Hepatocyte (in vitro differentiated cells): ENCODE measurements around the gene MPG. TPM values are rescaled to one million over a fixed set of nuclear protein-coding genes. Genes with fewer than 3 reads are reported as not detected.
"Not testable (repeated sequence)": the region's sequence is repeated elsewhere in the genome, so short reads cannot be mapped to it uniquely, and the experiment has no call there.

Experiments used
- DNase-seq: peaks from one replicate; pipeline ENCODE4 v3.0.0-alpha.2; 2016; ENCODE audit warnings: low spot score
- H2AFZ ChIP-seq: fragments of 200-600 bp; sonication (generic); 2 replicates; pipeline ENCODE4 v1.6.0; 2016; ENCODE audit warnings: antibody characterized with exemption, mild to moderate bottlenecking
- H3K27ac ChIP-seq: fragments of 200-600 bp; sonication (generic); 2 replicates; pipeline ENCODE4 v1.5.1; 2016; ENCODE audit warnings: mild to moderate bottlenecking
- H3K27me3 ChIP-seq: fragments of 200-600 bp; sonication (generic); 2 replicates; pipeline ENCODE4 v1.6.1; 2016
- H3K36me3 ChIP-seq: fragments of 200-600 bp; sonication (generic); replicated peaks from 2 replicates; pipeline ENCODE4 v1.5.1; 2016; ENCODE audit warnings: low read depth; ENCODE audit not compliant: insufficient read depth
- H3K4me1 ChIP-seq: fragments of 200-600 bp; sonication (generic); 2 replicates; pipeline ENCODE4 v1.5.1; 2016; ENCODE audit warnings: mild to moderate bottlenecking, moderate library complexity; ENCODE audit not compliant: insufficient read depth
- H3K4me2 ChIP-seq: fragments of 200-600 bp; sonication (generic); 2 replicates; pipeline ENCODE4 v1.6.0; 2016
- H3K4me3 ChIP-seq: fragments of 200-600 bp; sonication (generic); 2 replicates; pipeline ENCODE4 v1.5.1; 2016; ENCODE audit warnings: mild to moderate bottlenecking
- H3K79me2 ChIP-seq: fragments of 200-600 bp; sonication (generic); 2 replicates; pipeline ENCODE4 v1.6.0; 2017; ENCODE audit warnings: mild to moderate bottlenecking
- H3K9me2 ChIP-seq: fragments of 200-600 bp; sonication (generic); replicated peaks from 2 replicates; pipeline ENCODE4 v1.6.0; 2017; ENCODE audit warnings: mild to moderate bottlenecking; ENCODE audit not compliant: insufficient read depth
- H3K9me3 ChIP-seq: fragments of 200-600 bp; sonication (generic); 2 replicates; pipeline ENCODE4 v1.5.1; 2016; ENCODE audit warnings: low read depth, mild to moderate bottlenecking
- H4K20me1 ChIP-seq: fragments of 200-600 bp; sonication (generic); 2 replicates; pipeline ENCODE4 v1.6.0; 2016; ENCODE audit warnings: mild to moderate bottlenecking; ENCODE audit not compliant: insufficient read depth, poor library complexity, severe bottlenecking
- CTCF ChIP-seq: fragments of 200-600 bp; sonication (generic); IDR thresholded peaks from 2 replicates; pipeline ENCODE4 v1.5.1; 2016; ENCODE audit warnings: antibody characterized with exemption, mild to moderate bottlenecking; ENCODE audit not compliant: poor library complexity
- EZH2 ChIP-seq: fragments of 200-600 bp; sonication (generic); IDR thresholded peaks from 2 replicates; pipeline ENCODE4 v1.6.1; 2016; ENCODE audit warnings: antibody characterized with exemption, mild to moderate bottlenecking, borderline replicate concordance
- EZH2phosphoT487 ChIP-seq: fragments of 200-600 bp; sonication (generic); IDR thresholded peaks from one replicate; pipeline ENCODE4 v1.6.1; 2018; ENCODE audit warnings: antibody characterized with exemption, mild to moderate bottlenecking, low read depth, moderate library complexity; ENCODE audit not compliant: unreplicated experiment, severe bottlenecking
- WGBS: methylation state at CpG from one replicate; pipeline ENCODE4 v1.1.6; 2016; ENCODE audit warnings: low lambda C conversion rate; ENCODE audit errors: missing lambda C conversion rate; 5-methylcytosine and 5-hydroxymethylcytosine counted together
- polyA plus RNA-seq: library from polyadenylated mRNA; unstranded; fragments of >200 nt; fragmentation: Nextera tagmentation; extraction: Ambion mirVana; gene quantifications from 2 replicates; pipeline ENCODE4 v1.2.1, GENCODE V29; 2016
- total RNA-seq: library from RNA; depleted of rRNA; stranded (reverse); fragments of >200 nt; gene quantifications from 2 replicates; pipeline ENCODE4 v1.2.3, GENCODE V29; 2014

MPG gene
- total and polyA plus RNA-seq, 2 experiments from 2014 or later: 67.4 to 83.9 TPM

- no peak overlapping the region for H3K4me2 ChIP-seq
- H3K4me3 ChIP-seq: no peak overlapping the region
- no peak overlapping the region for H3K27ac ChIP-seq
- no peaks in the 10 kb centered on the region for H3K9me3 ChIP-seq
- no peaks in the 10 kb centered on the region for H3K27me3 ChIP-seq
- H3K79me2 ChIP-seq: no peaks in the 10 kb centered on the region
- no peaks in the 10 kb centered on the region for H3K9me2 ChIP-seq
- H3K36me3 ChIP-seq: no peaks in the 10 kb centered on the region
- WGBS: 89% methylated on average over 8 of the region's 8 CpGs
- H3K4me1 ChIP-seq: no peaks in the 10 kb centered on the region
- DNase-seq: no peak
- H2AFZ ChIP-seq: no peak overlapping the region
- no peaks in the 10 kb centered on the region for H4K20me1 ChIP-seq
- no peak for TF ChIP-seq EZH2
- TF ChIP-seq EZH2phosphoT487: no peak
- TF ChIP-seq CTCF: no peak
Measured at GRCh38 chr16:44655-45054, 33.4 kb upstream of the MPG start.

- H3K27ac ChIP-seq: no peak overlapping the region
- 70% methylated on average over 5 of the region's 5 CpGs for WGBS
- H3K4me2 ChIP-seq: no peak overlapping the region
- TF ChIP-seq EZH2 (no peak), EZH2phosphoT487 (no peak), CTCF (no peak)
- no peaks in the 10 kb centered on the region for H3K27me3 ChIP-seq
- H3K79me2 ChIP-seq: no peaks in the 10 kb centered on the region
- H3K4me3 ChIP-seq: no peak overlapping the region
- no peaks in the 10 kb centered on the region for H3K9me3 ChIP-seq
- no peaks in the 10 kb centered on the region for H3K36me3 ChIP-seq
- no peak overlapping the region for H2AFZ ChIP-seq
- DNase-seq: no peak
- no peaks in the 10 kb centered on the region for H3K4me1 ChIP-seq
- no peaks in the 10 kb centered on the region for H4K20me1 ChIP-seq
- H3K9me2 ChIP-seq: no peaks in the 10 kb centered on the region
Measured at GRCh38 chr16:45454-45853, 32.6 kb upstream of the MPG start.

GRCh38 chr16:46510-46909, 31.5 kb upstream of the MPG start:
- not testable (repeated sequence) for H3K4me3 ChIP-seq, H3K9me3 ChIP-seq, H3K36me3 ChIP-seq, H4K20me1 ChIP-seq, H3K79me2 ChIP-seq, H2AFZ ChIP-seq, DNase-seq, H3K9me2 ChIP-seq, H3K27ac ChIP-seq, H3K4me2 ChIP-seq, H3K27me3 ChIP-seq, H3K4me1 ChIP-seq
- 98% methylated on average over 7 of the region's 7 CpGs for WGBS

GRCh38 chr16:47234-47633, 30.8 kb upstream of the MPG start:
- H3K4me3 ChIP-seq: no peak overlapping the region
- H3K4me1 ChIP-seq: no peaks in the 10 kb centered on the region
- peaks cover 16% of the 10 kb centered on the region for H3K79me2 ChIP-seq
- H4K20me1 ChIP-seq: no peaks in the 10 kb centered on the region
- H3K27ac ChIP-seq: no peak overlapping the region
- WGBS: 95% methylated on average over 7 of the region's 7 CpGs
- no peaks in the 10 kb centered on the region for H3K36me3 ChIP-seq
- no peak for DNase-seq
- TF ChIP-seq EZH2 (no peak), EZH2phosphoT487 (no peak)
- no peaks in the 10 kb centered on the region for H3K9me3 ChIP-seq
- H3K9me2 ChIP-seq: no peaks in the 10 kb centered on the region
- no peak overlapping the region for H3K4me2 ChIP-seq
- no peaks in the 10 kb centered on the region for H3K27me3 ChIP-seq
- no peak overlapping the region for H2AFZ ChIP-seq
